CD1c-positive myeloid dendritic cell (primary cell): Measurements from ENCODE around the gene PDE1A.

ENCODE experiments used
- DNase-seq: peaks from one replicate; pipeline ENCODE4 v3.0.0-alpha.2; 2016; ENCODE audit errors: extremely low spot score

PDE1A gene

GRCh38 chr2:182128821-182129707 is 297.8 kb downstream of the PDE1A start:
- DNase-seq = no peak

GRCh38 chr2:182117196-182117595 is 309.6 kb downstream of the PDE1A start:
- no peak for DNase-seq

- DNase-seq = no peak
Observed at GRCh38 chr2:182116774-182117173, 310.1 kb downstream of the PDE1A start.

- DNase-seq = no peak
Observed at GRCh38 chr2:182115258-182115657, 311.6 kb downstream of the PDE1A start.

- DNase-seq = no peak
Observed at GRCh38 chr2:182113334-182113733, 313.5 kb downstream of the PDE1A start.

- no peak for DNase-seq
Observed at GRCh38 chr2:182110347-182110746, 316.5 kb downstream of the PDE1A start.

GRCh38 chr2:182103526-182103925 is 323.3 kb downstream of the PDE1A start:
- no peak for DNase-seq

- no peak for DNase-seq
Observed at GRCh38 chr2:182101263-182101662, 325.6 kb downstream of the PDE1A start.

- DNase-seq = no peak
Observed at GRCh38 chr2:182098648-182099047, 328.2 kb downstream of the PDE1A start.

- no peak for DNase-seq
Observed at GRCh38 chr2:182097571-182098164, 329.2 kb downstream of the PDE1A start.

GRCh38 chr2:182090486-182090885 is 336.4 kb downstream of the PDE1A start:
- no peak for DNase-seq
